HG02623 (cell line): ENCODE results near the gene TPMT.
A peak's percentile ranks its signal among the peaks of the same experiment; 100 is the strongest.
"Not testable (repeated sequence)": the region's sequence is repeated elsewhere in the genome, so short reads cannot be mapped to it uniquely, and the experiment has no call there.

ENCODE experiments used
- ATAC-seq: cut with Tn5 transposase; IDR thresholded peaks from one replicate; pipeline ENCODE4 v1.9.1; 2021; ENCODE audit warnings: moderate library complexity; ENCODE audit not compliant: unreplicated experiment

The TPMT gene

GRCh38 chr6:18154507-18155149 lies at the start of gene TPMT:
Gene TPMT, minus strand, starts transcription at chr6:18155077. Its CDS starts 5,950 bp downstream, at chr6:18149127.
- peak; percentile 50 for ATAC-seq

- no peak for ATAC-seq
Measured at GRCh38 chr6:18203786-18204185, 48.9 kb upstream of the TPMT start.

DNA sequence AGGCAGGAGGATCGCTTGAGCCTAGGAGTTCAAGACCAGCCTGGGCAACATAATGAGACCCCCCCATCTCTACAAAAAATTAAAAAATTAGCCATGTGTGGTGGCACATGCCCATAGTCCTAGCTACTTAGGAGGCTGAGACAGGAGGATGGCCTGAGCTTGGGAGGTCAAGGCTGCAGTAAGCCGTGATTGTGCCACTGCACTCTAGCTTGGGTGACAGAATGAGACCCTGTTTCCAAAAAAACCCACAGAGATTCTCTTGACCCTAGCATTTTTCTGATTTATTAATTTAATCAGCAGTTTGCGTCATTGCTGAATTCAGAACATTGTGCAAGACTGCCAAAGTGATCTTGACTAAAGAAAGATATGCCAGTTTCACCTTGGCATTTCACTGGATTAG lies 37.1 kb upstream of the TPMT start:
- no peak for ATAC-seq

DNA sequence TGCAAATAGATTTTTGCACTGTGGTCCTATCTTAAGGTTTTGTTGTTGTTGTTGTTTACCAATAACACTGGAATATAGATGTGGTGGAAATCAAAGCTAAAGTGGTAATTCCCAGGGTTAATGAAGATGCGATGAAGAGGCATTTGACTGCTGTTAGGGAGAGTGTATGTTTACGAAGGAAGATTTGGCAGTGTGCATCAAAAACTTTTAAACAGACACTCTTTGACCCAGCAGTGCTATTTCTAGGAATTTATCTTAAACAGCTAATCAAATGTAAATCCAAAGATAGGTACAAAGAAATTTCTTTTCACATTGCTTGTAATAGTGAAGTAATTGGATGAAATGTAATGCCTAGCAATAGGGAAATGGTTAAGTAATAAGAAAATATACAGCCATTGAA lies 34.3 kb upstream of the TPMT start:
- ATAC-seq, result no peak

DNA sequence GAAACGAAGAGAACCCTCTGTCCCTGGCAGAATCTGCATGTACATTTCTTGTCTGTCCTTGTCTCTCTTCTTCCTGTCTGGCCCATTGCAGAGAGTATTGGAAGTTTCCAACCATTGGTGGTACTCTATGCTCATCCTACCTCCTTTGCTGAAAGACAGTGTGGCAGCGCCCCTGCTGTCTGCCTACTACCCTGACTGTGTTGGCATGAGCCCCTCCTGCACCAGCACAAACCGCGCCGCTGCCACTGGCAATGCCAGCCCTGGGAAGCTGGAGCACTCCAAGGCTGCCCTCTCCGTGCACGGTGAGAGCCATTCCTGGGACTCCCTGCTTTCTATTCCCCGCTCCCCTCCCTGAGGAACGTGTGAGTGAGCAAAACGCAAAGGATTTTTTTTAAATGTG lies 32.8 kb upstream of the TPMT start:
- no peak for ATAC-seq

GRCh38 chr6:18186540-18187250 lies 31.8 kb upstream of the TPMT start:
- ATAC-seq, result no peak

DNA sequence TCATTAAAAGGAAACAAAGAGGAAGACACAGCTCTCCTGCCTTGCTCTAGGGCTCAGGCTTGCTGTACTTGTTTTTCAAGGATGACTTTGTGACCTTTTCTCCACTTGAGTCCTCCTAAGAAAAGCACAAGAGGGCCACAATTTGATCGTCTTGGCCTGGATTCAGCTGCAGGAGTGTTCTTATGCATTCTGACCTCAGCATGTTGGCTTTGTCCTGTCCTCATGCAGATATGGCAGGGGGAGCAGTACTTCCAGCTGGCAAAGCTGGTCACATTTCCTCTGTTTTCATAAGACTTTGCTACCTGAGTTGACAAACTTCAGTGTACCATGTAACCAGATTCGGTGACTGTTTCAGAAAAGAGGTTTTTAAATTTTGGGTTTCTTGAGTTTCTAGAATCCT lies 31.2 kb upstream of the TPMT start:
- no peak for ATAC-seq

DNA sequence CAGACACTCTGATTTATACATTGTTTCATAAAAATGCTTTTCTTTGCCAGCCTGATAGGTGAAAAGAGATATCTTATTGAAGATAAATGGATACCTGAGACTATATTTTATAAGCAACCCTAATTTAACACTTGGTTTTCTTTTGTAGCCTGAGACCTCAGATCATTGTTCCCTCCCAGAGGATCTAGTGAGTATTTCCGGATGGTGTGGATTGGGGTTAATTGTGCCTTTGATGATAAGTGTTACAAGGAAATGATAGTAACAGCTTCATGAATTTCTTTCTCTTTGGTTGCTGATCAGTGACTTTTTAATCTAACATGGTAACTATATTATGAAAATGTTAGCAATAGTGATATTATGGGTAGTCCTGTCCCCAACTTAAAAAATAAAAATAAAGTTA lies 30.7 kb upstream of the TPMT start:
- ATAC-seq, result no peak

DNA sequence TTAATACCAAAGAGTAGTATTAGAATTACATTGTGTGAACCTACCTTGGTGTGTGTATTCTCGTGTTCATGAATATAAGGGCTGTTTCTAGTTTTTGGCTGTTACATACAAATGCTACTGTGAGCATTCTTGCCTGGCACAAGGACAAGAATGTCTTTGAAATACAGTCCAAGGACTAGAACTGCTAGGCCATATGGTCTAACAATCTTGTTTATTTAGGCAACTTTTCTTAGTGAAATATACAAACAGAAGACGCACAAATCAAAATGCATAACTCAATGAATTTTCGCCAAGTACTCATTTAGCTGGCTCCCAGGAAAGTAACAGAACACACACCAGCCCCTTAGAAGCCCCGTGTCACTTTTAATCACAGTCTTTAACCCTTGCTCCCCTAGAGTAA lies 28.9 kb upstream of the TPMT start:
- ATAC-seq, result no peak

DNA sequence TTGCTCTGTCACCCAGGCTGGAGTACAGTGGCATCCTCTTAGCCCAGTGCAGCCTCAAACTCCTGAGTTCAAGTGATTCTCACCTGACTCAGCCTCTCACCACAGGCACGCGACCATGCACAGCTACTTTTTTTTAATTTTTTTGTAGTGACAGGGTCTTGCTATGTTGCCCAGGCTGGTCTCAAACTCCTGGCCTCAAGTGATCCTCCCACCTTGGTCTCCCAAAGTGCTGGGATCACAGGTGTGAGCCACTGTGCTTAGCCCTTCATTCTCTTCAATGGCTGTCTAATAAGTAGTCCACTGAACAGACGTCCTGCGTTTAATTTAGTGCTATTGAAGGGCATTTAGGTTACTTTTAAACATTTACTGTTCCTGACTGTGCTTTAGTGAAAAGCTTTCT lies 27.7 kb upstream of the TPMT start:
- no peak for ATAC-seq

GRCh38 chr6:18179770-18180356 lies 25.0 kb upstream of the TPMT start:
- ATAC-seq, result no peak

GRCh38 chr6:18178960-18179615 lies 24.2 kb upstream of the TPMT start:
- no peak for ATAC-seq

GRCh38 chr6:18177286-18177965 lies 22.5 kb upstream of the TPMT start:
- ATAC-seq, result no peak

DNA sequence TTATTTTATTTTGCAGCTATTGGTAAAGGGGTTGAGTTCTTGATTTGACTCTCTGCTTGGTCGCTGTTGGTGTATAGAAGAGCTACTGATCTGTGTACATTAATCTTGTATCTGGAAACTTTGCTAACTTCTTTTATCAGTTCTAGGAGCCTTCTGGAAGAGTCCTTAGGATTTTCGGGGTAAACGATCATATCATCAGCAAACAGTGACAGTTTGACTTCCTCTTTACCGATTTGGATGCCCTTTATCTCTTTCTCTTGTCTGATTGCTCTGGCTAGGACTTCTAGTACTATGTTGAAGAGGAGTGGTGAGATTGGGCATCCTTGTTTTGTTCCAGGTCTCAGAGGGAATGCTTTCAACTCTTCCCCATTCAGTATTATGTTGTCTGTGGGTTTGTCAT lies 21.3 kb upstream of the TPMT start:
- not testable (repeated sequence) for ATAC-seq

DNA sequence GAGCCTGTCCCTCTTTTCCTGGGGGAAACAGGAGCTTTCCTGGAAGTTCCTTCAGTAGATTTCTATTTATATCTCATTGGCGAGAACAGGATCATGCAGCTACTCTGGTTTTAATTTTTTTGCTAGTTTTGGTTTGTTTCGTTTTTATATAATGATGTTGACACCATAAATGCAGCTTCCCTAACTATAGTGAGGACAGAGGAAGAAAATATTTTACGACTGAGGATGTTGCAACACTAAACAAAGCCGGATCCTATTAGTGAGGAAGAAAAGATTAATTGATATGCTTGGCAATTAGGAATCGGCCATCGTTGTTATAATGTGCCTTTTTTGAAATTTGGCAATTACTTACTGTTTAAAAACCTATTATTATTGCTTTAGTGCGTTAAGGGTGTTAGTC lies 17.0 kb upstream of the TPMT start:
- ATAC-seq, result no peak

GRCh38 chr6:18168264-18168663 lies 13.4 kb upstream of the TPMT start:
- no peak for ATAC-seq

DNA sequence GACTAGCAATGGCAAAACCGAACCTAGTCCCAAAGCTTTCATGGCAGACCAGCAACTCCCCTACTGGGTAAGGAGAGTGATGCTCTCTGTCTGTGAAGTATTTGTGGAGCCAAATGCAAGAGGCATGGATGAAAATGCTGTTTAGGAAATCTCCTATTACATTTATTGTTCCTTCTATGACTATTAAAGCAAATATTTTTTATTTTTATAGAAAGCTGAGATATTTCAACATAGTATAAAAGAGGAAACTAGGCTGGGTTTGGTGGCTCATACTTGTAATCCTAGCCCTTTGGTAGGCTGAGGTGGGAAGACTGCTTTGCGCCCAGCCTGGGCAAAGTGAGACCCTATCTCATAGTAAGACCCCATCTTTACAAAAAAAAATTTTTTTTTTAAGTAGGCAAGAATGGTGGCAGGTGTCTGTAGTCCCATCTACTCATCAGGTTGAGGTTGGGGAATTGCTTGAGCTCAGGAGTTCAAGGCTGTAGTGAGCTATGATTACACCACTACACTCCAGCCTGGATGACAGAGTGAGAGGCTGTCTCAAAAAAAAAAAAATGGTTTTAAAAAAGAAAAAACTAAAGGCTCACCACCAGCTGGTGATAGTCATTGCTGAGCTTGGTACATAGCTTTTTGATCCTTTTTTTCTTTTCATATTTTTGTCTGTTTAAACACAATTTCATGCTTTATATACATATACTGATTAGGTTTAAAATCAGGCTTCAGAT lies 11.6 kb upstream of the TPMT start:
- ATAC-seq, result no peak

- ATAC-seq, result no peak
Measured at GRCh38 chr6:18165751-18166150, 10.9 kb upstream of the TPMT start.

DNA sequence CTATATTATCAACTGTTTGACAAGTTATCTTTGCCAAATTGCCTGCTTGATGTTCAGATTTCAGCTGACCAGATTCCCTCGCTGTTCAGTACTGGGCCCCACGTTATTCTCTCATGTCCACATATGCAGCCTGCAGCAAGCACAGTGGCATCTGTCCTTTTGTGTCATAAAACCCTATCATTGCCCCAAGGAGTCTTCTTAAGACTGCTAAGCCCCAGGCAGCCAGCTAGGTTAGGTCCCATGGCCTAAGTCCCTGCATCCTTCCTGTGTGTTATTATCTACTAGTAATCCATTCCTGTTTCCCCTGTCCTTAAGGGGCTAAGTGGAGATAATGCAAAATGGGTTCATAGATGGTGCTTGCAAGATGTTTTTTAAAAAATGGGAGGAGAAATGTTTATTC lies 7.5 kb upstream of the TPMT start:
- ATAC-seq, result no peak

- ATAC-seq, result no peak
Measured at GRCh38 chr6:18161431-18161830, 6.6 kb upstream of the TPMT start.

- no peak for ATAC-seq
Measured at GRCh38 chr6:18160911-18161310, 6.0 kb upstream of the TPMT start.
